H1 (cell line): ENCODE data around the gene DAO. TPM values are rescaled to one million over a fixed set of nuclear protein-coding genes. Genes with fewer than 3 reads are reported as not detected.

ENCODE experiments used
- CBX5 ChIP-seq: fragments of 300-800, 300-1000 bp; sonication (generic); IDR thresholded peaks from 2 replicates; pipeline ENCODE4 v1.7.1; 2016; ENCODE audit warnings: antibody characterized with exemption, low read length, low read depth
- CHD1 ChIP-seq: IDR thresholded peaks from 2 replicates; pipeline ENCODE4 v1.6.1; 2012; ENCODE audit warnings: low read depth, low read length, improper control_type of control experiment
- HDAC2 ChIP-seq, 2 experiments: fragments of 300-600 bp in 1 of 2; sonication (generic) in 1 of 2; IDR thresholded peaks; 2 replicates each; pipeline ENCODE4 v1.6.1; 2011 to 2012; ENCODE audit warnings: low read depth in 2 of 2, low read length in 2 of 2, mild to moderate bottlenecking in 2 of 2, moderate library complexity in 2 of 2, borderline replicate concordance in 1 of 2, inconsistent platforms in 1 of 2
- JUND ChIP-seq: IDR thresholded peaks from 2 replicates; pipeline ENCODE4 v1.6.1; 2011; ENCODE audit warnings: mild to moderate bottlenecking, improper control_type of control experiment, low read length
- POLR2A ChIP-seq, 2 experiments: IDR thresholded peaks; 1 replicate in 1 of 2; 2 replicates in 1 of 2; pipeline ENCODE4 v1.6.1; 2011; ENCODE audit warnings: low read depth in 2 of 2, low read length in 2 of 2, mild to moderate bottlenecking in 2 of 2; ENCODE audit errors: control extremely low read depth in 1 of 2
- POU5F1 ChIP-seq: IDR thresholded peaks from 2 replicates; pipeline ENCODE4 v1.6.1; 2011; ENCODE audit warnings: low read depth, mild to moderate bottlenecking, low read length, moderate library complexity
- RBBP5 ChIP-seq: IDR thresholded peaks from 2 replicates; pipeline ENCODE4 v1.7.1; 2012; ENCODE audit warnings: low read depth, mild to moderate bottlenecking, inconsistent platforms, low read length, moderate library complexity, borderline replicate concordance
- SRF ChIP-seq: IDR thresholded peaks from 2 replicates; pipeline ENCODE4 v1.6.1; 2011; ENCODE audit warnings: mild to moderate bottlenecking, low read depth, low read length, moderate library complexity
- TEAD4 ChIP-seq: IDR thresholded peaks from 2 replicates; pipeline ENCODE4 v1.6.1; 2012; ENCODE audit warnings: low read depth, low read length, inconsistent platforms, mixed read lengths
- ZNF274 ChIP-seq: IDR thresholded peaks from 2 replicates; pipeline ENCODE4 v1.7.0; 2012; ENCODE audit warnings: low read length, borderline replicate concordance; ENCODE audit errors: extremely low read depth
- polyA plus RNA-seq, 7 experiments: library from polyadenylated mRNA; depleted of rRNA in 3 of 7; stranded (reverse) in 5 of 7; unstranded in 2 of 7; fragments of >200 nt in 5 of 7; fragments of 200-250 nt in 2 of 7; gene quantifications; 1 replicate in 5 of 7; 2 replicates in 1 of 7; 4 replicates in 1 of 7; pipeline versions ENCODE4 v1.2.1 to v1.2.3, GENCODE V29; 2011 to 2013; ENCODE audit warnings: missing spikeins in 2 of 7, mixed read lengths in 2 of 7
- total RNA-seq: library from RNA; stranded (reverse); fragmentation: NEBNext Ultra II Directional; extraction: Animal tissue kit (Norgen Biotek cat#: 25700); gene quantifications from 2 replicates; pipeline ENCODE4 v1.2.1, GENCODE V29; 2021
- TF ChIP-seq, protein P1 (sequence below): fragments of 300-600 bp; sonication (generic); IDR thresholded peaks from 2 replicates; pipeline ENCODE4 v1.7.1; 2012; ENCODE audit warnings: low read length, moderate library complexity, mild to moderate bottlenecking, inconsistent platforms; ENCODE audit not compliant: insufficient replicate concordance

Gene DAO
- total and polyA plus RNA-seq, 2 of the 8 experiments (the other 6 are each of a cell fraction or from before 2014, with no cell fraction given), result not detected

DNA sequence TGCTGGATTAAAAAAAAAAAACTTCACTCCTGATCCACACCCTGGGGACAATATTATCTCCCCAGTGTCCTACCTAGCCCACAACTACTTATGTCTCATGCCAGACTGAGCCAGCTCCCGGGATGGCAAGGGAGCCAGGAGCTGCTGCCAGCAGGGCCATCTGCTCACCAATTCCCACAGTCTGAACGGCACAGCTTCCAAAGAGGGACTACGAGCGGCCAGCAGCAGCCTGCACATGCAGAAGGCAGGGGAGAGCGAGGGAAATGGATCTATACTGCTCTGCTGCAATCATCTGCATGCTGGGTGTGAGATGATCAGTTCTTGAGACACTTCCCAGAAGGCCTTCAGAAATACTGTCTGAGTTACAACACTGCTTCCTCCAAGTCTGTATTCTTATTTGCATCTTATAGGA lies 33.6 kb upstream of the DAO start (continued):
- TF ChIP-seq, protein P1, sequence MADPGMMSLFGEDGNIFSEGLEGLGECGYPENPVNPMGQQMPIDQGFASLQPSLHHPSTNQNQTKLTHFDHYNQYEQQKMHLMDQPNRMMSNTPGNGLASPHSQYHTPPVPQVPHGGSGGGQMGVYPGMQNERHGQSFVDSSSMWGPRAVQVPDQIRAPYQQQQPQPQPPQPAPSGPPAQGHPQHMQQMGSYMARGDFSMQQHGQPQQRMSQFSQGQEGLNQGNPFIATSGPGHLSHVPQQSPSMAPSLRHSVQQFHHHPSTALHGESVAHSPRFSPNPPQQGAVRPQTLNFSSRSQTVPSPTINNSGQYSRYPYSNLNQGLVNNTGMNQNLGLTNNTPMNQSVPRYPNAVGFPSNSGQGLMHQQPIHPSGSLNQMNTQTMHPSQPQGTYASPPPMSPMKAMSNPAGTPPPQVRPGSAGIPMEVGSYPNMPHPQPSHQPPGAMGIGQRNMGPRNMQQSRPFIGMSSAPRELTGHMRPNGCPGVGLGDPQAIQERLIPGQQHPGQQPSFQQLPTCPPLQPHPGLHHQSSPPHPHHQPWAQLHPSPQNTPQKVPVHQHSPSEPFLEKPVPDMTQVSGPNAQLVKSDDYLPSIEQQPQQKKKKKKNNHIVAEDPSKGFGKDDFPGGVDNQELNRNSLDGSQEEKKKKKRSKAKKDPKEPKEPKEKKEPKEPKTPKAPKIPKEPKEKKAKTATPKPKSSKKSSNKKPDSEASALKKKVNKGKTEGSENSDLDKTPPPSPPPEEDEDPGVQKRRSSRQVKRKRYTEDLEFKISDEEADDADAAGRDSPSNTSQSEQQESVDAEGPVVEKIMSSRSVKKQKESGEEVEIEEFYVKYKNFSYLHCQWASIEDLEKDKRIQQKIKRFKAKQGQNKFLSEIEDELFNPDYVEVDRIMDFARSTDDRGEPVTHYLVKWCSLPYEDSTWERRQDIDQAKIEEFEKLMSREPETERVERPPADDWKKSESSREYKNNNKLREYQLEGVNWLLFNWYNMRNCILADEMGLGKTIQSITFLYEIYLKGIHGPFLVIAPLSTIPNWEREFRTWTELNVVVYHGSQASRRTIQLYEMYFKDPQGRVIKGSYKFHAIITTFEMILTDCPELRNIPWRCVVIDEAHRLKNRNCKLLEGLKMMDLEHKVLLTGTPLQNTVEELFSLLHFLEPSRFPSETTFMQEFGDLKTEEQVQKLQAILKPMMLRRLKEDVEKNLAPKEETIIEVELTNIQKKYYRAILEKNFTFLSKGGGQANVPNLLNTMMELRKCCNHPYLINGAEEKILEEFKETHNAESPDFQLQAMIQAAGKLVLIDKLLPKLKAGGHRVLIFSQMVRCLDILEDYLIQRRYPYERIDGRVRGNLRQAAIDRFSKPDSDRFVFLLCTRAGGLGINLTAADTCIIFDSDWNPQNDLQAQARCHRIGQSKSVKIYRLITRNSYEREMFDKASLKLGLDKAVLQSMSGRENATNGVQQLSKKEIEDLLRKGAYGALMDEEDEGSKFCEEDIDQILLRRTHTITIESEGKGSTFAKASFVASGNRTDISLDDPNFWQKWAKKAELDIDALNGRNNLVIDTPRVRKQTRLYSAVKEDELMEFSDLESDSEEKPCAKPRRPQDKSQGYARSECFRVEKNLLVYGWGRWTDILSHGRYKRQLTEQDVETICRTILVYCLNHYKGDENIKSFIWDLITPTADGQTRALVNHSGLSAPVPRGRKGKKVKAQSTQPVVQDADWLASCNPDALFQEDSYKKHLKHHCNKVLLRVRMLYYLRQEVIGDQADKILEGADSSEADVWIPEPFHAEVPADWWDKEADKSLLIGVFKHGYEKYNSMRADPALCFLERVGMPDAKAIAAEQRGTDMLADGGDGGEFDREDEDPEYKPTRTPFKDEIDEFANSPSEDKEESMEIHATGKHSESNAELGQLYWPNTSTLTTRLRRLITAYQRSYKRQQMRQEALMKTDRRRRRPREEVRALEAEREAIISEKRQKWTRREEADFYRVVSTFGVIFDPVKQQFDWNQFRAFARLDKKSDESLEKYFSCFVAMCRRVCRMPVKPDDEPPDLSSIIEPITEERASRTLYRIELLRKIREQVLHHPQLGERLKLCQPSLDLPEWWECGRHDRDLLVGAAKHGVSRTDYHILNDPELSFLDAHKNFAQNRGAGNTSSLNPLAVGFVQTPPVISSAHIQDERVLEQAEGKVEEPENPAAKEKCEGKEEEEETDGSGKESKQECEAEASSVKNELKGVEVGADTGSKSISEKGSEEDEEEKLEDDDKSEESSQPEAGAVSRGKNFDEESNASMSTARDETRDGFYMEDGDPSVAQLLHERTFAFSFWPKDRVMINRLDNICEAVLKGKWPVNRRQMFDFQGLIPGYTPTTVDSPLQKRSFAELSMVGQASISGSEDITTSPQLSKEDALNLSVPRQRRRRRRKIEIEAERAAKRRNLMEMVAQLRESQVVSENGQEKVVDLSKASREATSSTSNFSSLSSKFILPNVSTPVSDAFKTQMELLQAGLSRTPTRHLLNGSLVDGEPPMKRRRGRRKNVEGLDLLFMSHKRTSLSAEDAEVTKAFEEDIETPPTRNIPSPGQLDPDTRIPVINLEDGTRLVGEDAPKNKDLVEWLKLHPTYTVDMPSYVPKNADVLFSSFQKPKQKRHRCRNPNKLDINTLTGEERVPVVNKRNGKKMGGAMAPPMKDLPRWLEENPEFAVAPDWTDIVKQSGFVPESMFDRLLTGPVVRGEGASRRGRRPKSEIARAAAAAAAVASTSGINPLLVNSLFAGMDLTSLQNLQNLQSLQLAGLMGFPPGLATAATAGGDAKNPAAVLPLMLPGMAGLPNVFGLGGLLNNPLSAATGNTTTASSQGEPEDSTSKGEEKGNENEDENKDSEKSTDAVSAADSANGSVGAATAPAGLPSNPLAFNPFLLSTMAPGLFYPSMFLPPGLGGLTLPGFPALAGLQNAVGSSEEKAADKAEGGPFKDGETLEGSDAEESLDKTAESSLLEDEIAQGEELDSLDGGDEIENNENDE, result no peak
- TF ChIP-seq CBX5, result no peak
- TF ChIP-seq TEAD4, result no peak
- no peak for TF ChIP-seq POLR2A (IDR thresholded peaks at IDR 0.05; ENCODE audit: control extremely low read depth in 1 of 2, low read depth in 2 of 2, low read length in 2 of 2)
- no peak for TF ChIP-seq ZNF274
- TF ChIP-seq CHD1, result no peak
- no peak for TF ChIP-seq HDAC2 (IDR thresholded peaks at IDR 0.05; ENCODE audit: borderline replicate concordance in 1 of 2, low read depth in 2 of 2, low read length in 2 of 2)
- no peak for TF ChIP-seq JUND
- TF ChIP-seq POU5F1, result no peak
- TF ChIP-seq SRF, result no peak
- no peak for TF ChIP-seq RBBP5
